Retina (tissue), 1 donor: ENCODE measurements around the gene PLCB4.

ENCODE experiments used
- DNase-seq: peaks from one replicate; pipeline ENCODE4 v3.0.0-alpha.2; 2016

PLCB4 gene

GRCh38 chr20:9332791-9333479, 264.0 kb downstream of the PLCB4 start:
- DNase-seq = no peak

- no peak for DNase-seq
Observed at GRCh38 chr20:9334866-9335265, 266.0 kb downstream of the PLCB4 start.

- DNase-seq = no peak
Observed at GRCh38 chr20:9338101-9338500, 269.2 kb downstream of the PLCB4 start.

GRCh38 chr20:9339708-9340107, 270.8 kb downstream of the PLCB4 start:
- DNase-seq = no peak

GRCh38 chr20:9342651-9343050, 273.8 kb downstream of the PLCB4 start:
- no peak for DNase-seq

GRCh38 chr20:9344083-9344920, 275.4 kb downstream of the PLCB4 start:
- DNase-seq = no peak

GRCh38 chr20:9348316-9348715, 279.4 kb downstream of the PLCB4 start:
- DNase-seq = no peak

- DNase-seq = no peak
Observed at GRCh38 chr20:9348747-9349146, 279.9 kb downstream of the PLCB4 start.

- no peak for DNase-seq
Observed at GRCh38 chr20:9349249-9349648, 280.4 kb downstream of the PLCB4 start.

- DNase-seq = no peak
Observed at GRCh38 chr20:9352739-9353138, 283.9 kb downstream of the PLCB4 start.

- DNase-seq = no peak
Observed at GRCh38 chr20:9353180-9353915, 284.5 kb downstream of the PLCB4 start.

GRCh38 chr20:9353916-9354276, 285.0 kb downstream of the PLCB4 start:
- DNase-seq = no peak

GRCh38 chr20:9354579-9354978, 285.7 kb downstream of the PLCB4 start:
- DNase-seq = no peak

GRCh38 chr20:9358001-9358400, 289.1 kb downstream of the PLCB4 start:
- no peak for DNase-seq

GRCh38 chr20:9359561-9360308, 290.8 kb downstream of the PLCB4 start:
- peak; percentile 68 for DNase-seq

- DNase-seq = no peak
Observed at GRCh38 chr20:9360431-9360830, 291.5 kb downstream of the PLCB4 start.

GRCh38 chr20:9363673-9364072, 294.8 kb downstream of the PLCB4 start:
- DNase-seq = no peak

- no peak for DNase-seq
Observed at GRCh38 chr20:9367328-9367727, 298.4 kb downstream of the PLCB4 start.

- no peak for DNase-seq
Observed at GRCh38 chr20:9367746-9368145, 298.9 kb downstream of the PLCB4 start.

GRCh38 chr20:9368893-9369292, 300.0 kb downstream of the PLCB4 start:
- no peak for DNase-seq

GRCh38 chr20:9369557-9369956, 300.7 kb downstream of the PLCB4 start:
- no peak for DNase-seq

GRCh38 chr20:9374072-9374471, 305.2 kb downstream of the PLCB4 start:
- DNase-seq = no peak

- DNase-seq = no peak
Observed at GRCh38 chr20:9374480-9374879, 305.6 kb downstream of the PLCB4 start.
